Measurements from ENCODE around the gene MYO18B.

Gene MYO18B

DNA sequence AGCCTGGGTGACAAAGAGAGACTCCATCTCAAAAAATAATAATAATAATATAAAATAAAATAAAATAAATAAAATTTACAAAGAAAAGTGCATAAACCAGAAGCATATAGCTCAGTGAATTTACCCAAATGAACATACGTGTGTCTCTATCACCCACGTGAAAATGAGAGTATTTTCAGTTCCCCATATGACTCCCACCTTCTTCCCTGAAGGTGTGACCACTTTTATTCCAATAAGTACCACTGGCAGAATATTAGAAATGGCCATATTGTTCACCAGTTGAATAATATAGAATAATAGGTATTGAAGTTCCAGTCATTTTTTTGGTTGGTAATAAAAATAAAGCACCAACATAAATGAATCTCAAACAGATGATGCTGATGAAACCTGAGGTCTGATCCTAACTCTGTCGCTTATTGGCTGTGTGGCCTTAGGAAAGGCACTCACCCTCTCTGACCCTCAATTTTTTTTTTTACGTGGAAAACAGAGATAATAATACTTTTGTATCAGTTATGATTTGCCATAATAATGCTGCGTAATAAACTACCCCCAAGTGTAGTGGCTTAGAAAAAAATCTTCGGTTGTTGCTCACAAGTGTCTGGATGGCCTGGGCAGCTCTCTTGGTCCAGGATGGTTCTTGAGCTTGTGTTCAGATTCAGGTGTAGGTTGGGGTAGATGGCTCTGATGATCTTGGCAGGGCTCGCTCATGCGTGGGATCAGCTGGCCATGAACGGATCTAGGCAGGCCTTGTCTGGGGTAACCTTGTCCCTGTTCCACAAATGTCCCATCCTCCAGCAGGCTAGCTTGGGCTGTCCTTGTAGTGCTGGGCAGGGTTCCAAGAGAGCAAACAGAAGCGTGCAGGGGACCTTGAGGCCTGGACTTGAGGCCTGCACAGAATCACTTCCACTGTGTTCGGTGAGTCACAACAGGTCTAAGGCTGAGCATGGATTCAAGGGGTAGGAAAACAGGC is 88.1 kb downstream of the MYO18B start:
- DNase-seq, result no peak

DNA sequence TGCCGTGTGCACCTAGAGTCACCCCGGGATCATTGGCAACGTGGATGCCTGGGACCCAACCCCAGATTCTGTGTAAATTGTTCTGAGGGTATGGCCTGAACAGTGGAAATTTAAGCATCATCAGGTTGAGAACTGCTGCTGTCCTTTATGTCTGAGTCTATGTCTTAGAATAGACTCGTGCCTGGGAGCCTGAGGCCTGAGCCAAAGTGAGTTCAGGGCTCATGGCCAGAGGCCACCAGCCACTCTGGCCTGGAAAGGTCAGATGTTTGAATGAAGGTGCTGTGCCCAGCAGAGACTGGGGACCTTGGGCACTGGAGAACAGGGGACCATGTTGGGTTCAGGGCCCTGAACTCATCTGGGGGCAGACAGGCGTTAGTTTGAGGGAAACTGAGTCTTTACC is 91.1 kb downstream of the MYO18B start:
- DNase-seq, result no peak

DNA sequence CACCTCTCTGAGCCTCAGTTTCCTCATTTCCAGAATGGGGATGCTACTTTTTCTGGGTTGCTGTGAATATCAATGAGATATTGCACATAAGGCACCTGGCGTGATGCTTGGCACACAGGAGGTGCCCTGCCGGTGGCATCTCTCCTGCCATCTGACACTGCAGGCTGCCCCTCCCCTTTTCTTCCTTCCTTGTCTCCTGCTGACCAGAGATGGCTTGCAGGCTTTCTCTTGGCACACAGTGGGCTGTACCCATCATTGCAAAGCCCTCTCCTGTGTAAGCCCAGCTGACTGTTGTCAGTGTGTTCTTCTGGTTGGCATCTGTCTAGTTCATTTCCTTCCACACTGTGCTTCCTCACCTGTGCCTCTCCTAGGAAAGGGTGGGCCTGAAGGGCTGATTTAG is 91.7 kb downstream of the MYO18B start:
- no peak for DNase-seq

DNA sequence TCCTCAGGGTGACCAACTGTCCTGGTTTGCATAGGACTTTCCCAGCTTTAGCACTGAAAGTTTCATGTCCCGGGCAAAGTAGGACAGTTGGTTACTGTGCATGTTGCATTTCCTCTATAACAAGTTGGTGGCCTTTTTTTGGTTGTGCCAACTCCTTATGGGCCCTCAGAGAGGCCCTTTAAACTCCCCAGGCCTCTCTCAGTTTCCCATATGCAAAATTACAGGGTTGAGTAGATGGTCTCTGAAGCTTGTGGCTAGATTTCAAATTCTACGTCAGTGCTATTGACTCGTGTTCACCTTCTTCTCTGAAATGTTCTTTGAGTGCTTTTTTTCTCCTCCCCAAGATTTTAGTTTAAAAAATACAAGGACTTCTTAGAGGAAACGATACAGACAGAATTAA is 92.5 kb downstream of the MYO18B start:
- DNase-seq, result no peak

DNA sequence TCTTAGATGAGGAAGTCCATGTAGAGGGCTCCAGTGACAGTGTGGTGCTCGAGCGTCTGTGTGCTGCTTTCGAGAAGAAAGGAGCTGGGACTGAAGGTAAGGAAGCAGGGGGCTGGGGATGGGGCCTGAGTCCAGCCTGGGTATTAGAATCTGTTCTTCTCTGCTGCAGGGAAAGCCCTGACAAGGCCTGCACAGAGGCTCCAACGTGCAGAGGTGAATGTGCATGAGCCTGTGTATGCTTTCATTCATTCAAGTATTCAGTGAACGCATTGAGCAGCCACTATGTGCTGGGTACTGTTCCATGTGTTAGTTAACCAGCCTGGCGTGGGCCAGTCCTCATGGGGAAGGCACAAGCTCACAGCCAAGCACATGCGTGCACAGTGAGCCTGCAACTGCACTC is 93.4 kb downstream of the MYO18B start:
- DNase-seq, result no peak

DNA sequence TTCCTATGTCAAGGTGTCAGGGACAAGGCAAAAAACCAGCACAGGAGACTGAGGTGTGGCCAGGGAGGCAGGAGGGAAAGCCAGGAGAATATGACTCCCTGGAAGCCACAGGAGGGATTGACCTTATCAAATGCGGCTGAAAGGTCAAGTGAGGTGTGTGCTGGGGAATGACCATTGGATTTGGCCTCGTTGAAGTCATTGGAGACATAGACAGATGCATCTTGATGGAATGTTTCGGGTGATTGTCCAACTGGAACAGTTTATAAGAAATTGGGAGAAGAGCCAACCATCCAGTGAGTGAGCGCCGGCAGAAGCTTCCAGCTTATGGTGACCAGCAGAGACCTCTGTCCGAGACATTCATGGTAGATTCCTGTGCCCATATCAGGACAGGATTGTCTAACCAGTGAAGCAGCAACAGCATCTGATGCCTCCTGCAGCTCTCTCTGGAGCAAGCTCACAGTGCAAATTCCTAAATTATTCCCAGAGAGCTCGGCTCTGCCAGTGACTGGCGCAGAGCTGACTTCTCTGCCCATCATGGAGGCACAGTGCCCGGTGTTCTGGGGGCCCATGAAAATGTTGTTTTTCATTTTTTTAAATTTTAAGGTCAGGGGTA is 95.4 kb downstream of the MYO18B start:
- no peak for DNase-seq

DNA sequence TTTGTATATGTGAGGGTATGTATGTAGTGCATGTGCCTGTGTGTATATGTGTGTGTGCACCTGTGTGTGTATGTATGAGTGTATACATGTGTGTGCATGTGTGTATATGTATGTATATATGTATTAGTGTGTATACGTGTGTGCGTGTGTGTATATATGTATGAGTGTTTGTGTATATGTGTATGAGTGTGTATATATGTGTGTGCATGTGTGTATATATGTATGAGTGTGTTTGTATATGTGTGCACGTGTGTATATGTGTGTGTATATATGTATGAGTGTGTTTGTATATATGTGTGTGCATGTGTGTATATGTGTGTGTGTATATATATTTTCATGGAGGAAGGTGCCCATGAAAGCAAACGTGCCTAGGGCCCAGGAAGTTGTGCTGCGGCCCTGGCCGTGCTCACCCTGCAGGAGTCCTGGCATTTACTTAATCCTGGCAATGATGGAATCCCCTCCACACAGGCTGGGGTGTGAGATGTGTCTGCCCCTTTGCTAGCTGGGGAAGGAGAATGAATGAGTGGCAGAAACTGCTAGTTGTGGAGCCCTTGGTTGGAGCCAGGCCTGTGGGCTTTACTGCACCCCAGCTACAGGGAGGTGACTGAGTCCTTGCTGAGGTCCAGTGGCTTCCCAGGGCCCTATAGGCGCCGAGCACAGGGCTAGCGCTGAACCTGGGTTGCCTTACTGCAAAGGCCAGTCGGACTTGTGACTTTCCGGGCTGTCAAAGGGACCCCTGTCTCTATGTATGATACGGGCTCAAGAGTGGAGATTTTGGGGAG is 97.2 kb downstream of the MYO18B start:
- no peak for DNase-seq

DNA sequence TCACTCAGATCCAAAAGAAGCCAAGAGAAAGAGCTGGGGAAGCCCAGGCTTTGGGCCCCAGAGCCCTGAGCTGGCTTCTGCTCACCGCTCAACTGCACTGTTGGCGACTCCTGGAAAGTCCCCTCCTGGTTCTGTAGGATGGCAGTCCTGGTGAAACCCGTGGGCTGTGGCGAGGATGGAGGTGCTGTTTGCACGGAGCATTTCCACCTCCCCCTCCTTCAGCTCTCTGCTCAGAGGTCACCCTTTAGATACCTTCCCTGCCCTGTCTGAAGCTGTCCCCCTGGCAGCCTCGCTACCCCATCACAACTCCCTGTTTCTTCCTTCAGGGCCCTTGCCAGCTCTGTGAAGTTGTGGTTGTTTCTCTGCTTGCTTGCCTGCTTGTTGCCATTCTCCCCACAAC is 97.8 kb downstream of the MYO18B start:
- no peak for DNase-seq

DNA sequence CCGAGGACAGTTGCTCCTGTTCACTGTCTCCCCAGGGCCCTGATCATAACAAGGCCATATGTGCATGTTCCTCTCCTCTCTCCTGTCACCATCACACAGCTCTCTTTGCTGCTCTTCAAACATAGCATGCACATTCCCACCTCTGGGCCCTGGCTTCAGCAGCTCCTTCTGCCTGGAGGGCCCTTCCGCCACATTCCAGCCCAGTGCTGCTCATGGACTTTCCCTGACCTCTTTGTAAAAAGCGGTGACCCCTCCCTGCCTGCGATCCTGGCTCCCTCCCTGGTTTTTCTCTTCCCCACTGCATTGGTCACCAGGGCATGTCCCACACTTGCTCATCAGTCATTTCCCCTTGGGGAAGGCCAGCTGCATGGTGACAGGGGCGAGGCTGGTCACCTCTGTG is 98.2 kb downstream of the MYO18B start:
- DNase-seq, result no peak

DNA sequence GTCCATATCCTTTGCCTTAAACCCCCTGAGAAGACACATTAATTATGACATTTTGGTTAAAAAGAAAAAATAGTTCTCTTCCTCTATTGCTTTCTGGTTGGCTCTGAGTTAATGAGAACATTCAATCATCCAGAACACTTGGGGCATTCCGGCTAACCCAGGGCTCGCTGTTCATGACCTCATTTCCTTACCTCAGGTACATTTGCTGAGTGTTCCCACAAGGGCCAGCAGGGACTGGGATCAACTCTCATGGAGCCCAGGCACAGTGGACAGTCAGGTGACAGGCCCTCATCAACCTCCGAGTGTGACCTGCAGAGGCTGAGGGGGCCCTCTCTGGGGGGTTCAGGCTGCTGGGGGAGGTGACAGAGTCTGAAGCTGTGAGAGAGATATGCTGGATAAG is 98.9 kb downstream of the MYO18B start:
- DNase-seq, result no peak

DNA sequence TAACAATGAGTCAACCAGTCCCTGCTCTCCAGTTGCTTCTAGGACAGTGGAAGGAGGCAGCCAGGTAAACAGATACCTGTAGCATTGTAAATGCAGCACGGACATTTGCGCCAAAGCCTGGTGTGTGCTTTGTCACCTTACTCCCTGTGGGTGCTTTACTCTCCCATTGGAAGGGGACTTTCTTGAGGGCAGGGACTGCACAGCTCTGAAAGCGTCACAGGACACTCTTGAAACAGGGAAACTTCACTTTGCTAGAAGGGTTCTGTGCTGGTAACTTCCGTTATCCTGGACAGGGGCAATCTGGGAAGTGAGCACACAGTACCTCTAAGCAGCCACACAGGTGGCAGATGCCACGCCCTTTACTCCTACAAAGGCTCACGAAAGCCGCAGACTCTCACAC is 99.8 kb downstream of the MYO18B start:
- DNase-seq, result no peak

DNA sequence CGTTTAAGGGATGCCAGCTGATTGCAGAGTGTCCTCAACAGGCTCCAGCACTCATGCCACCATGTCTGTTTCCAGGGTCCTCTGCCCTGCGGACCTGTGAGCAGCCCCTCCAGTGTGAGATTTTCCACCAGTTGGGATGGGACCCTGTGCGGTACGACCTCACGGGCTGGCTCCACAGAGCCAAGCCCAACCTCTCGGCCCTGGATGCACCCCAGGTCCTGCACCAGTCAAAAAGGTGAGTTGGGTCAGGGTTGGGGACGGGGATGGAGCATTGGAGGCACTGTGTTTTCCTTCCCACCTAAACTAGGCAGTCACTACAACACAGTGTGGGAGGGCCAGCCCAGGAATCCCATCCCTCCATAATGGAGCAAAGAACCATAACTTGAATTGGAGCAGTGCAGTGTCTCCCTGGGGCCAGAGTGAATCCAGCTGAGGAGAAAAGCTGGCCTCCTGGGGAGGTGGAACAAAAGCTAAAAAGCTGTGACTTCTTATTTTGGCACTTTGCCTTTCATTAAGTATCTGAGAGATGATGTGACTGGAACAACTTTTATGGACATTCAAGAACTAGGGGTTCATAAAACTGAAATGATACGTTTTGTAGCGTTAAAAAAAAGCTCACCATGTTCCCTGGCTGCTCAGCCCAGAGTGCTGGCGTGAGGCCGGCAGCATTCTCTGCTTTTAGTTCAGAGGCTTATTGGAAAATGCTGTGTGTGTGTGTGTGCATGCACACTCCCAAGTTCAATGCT is 101.8 kb downstream of the MYO18B start:
- no peak for DNase-seq

DNA sequence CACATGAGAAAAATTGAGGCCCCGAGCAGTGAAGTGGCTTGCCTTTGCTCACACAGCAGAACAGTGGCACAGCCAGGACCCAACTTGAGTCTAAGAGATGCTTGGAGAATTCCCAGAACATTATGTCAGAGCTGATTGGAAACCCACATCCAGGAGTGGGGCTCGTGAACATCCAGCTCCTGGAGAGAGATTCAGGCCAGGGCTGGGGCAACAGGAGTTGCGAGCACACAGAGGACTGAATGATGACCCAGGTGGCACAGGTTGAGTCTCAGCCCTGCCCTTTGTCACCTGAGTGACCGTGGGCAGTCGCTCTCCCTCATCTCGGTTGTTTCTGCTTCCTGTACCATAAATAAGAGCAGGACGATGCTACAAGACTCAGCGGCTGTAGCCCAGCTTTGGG is 102.6 kb downstream of the MYO18B start:
- no peak for DNase-seq

DNA sequence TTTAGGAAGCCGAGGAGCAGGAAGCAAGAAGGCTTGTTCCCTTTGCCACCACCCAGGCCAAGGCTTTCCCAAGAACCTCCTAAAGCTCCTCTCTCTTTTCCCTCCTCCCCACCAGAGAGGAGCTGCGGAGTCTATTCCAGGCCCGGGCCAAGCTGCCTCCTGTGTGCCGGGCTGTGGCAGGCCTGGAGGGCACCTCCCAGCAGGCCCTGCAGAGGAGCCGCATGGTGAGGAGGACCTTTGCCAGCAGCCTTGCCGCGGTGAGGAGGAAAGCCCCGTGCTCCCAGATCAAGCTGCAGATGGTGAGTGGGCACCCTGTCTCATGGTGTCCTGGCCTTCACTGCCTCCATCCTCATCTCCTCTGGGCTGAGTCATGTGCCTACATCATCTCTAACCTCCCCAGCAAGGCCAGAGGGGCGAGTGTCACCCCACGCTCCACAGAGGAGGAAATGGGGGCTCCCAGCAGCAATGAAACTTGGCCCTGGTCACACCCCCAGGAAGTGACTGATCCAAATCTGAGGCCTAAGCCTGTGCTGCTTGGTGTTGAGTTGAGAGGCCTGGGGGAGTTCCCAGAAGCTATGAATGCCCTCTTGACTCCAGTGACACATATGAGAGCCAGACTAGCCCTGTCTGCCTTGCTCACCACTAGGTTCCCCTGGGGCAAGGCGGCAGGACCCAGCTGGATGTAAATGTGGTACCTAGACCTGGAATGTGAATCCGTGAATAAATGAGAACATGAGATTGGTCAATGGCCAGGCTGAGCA is 104.2 kb downstream of the MYO18B start:
- no peak for DNase-seq

DNA sequence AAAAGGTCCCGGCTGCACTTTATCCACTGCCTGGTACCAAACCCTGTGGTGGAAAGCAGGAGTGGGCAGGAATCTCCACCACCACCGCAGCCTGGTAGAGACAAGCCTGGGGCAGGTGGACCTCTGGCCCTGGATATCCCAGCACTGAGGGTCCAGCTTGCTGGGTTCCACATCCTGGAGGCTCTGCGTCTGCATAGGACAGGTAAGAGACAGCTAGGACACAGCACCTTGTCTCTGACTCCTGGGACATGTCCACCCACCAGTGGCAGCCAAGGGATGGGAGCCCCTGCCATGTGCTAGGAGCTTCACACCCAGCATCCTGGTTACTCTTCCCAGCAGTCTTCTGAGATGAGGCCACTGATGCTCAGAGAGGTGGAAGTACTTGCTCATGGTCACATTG is 105.5 kb downstream of the MYO18B start:
- DNase-seq, result no peak

DNA sequence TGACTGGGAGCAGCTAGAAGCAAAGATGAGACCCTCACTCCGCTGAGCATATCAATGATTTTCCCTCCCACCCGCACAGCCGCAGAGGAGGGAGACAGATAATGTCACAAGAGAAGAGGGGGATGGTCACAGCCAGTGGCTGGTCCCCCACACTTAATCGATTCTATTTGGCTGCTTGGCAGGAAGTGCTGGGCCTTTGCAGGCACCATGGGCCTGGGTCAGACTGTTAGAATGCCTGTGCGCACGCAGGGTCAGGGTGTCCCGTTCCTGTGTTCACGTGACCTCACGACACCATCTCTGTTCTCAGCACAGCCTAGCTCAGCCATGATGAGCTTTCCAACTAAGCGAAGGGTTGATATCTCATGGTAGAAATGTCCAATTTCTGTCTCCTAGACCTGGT is 107.0 kb downstream of the MYO18B start:
- no peak for DNase-seq

DNA sequence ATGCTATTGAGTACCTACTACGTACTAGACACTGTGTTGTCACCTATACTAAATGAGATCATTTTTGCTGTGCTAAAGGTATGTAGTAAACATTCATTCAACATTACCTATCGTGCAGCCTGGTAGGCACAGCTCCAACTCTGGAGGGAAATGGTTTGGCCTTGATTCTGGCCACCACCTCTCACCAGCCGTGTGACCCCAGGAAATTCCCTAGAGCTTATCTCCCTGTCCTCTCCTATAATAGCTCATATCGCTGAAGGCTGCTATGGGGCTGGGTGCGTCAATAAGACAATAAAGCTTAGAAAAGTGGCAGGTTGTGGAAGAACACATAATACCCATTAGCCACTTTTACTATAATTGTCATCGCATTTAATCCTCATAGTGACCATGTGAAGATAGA is 107.5 kb downstream of the MYO18B start:
- no peak for DNase-seq

DNA sequence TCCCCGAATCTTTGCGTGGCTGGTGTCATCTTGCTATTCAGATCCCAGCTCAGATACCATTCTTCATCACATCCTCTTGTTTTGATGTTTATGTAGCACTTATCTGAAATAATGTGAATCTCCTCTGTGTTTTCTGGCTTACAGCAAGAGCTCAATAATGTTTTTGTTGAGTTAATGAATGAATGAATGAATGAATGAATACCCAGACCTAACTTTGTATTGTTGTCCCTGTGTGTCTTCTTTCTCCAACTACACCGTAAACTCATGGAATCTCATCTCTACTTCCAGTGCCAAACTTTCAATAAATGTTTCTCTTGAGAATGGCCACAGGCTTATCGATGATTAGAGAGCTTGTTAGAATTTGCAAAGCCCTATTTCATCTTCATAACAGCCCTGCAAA is 110.2 kb downstream of the MYO18B start:
- DNase-seq, result no peak

DNA sequence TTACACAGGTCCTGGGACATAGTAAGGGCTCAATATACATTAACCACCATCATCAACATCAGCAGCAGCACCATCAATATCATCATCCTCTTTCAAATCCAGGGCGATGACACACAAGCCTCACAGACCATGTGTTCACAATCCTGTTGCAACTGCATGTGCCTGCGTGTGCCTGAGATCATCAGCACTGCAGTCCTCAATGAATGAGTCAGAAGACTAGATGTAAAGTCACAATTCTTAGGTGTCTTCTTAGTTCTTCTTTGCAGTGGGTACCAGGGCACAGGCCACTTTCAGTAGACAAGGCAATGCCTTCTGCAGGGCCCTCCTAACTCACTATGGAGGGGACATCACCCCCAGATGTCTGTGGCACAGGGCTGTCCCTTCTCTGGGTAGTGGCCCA is 111.1 kb downstream of the MYO18B start:
- no peak for DNase-seq

DNA sequence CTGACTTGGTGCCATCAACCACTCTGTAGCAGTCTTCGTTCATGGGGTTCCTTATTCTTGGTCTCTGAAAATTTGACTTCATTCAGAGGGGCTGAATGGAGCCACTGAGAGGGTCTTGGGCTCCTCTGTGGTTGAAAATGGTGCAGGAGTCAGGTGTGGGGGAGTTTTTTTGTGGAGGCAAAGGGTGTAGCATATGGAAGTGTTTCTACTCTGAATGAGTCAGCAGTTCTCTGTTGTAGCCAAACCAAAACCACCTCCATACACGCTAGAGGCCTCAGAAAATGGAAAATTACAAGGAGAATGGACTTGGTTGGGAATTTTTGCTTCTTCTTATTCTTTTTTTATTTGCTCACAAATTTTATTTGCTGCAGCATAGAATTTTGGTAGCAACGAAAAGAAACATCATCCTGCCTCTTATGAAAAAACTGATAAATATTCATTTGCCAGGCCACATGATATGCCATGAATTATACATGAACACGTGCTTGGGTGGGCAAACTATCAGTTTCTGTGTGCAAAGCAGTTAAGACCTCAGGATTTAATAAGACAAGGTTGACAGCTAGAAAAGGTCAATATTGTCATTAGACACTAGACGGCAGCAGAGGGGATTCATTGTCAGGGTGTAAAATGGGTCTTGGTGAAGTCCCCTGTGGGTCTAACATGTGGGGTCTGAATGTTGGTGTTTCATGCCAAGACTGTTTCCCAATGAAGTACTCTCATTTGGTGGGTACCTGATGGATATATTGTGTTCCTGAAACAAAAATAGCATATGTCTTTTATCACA is 111.7 kb downstream of the MYO18B start:
- no peak for DNase-seq

DNA sequence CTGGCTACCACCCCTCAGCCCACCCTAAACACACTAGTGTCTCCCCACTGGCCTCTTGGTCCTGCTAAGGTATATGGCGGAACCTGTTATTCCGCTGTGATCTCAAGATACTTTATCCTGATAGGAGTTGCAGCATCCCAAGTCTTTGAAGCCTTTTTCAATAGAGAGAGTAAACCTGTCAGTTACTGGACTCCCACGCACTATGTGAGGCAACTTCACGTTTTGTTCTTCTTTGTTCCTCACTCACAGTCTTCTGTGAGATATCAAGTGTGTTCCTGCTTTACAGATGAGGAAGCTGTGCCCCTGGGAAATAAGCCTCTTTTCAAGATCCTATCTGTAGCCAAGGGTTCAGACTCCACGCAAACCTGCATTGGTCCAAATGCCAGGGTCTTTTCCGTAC is 127.8 kb downstream of the MYO18B start:
- no peak for DNase-seq

Measured in fibroblast of upper back skin (primary cell).